ENCODE measurements around the gene MZT1. TPM values are rescaled to one million over a fixed set of nuclear protein-coding genes. Genes with fewer than 3 reads are reported as not detected.

The MZT1 gene
- total RNA-seq, 1 experiment from 2014 or later = 55.6 TPM

DNA sequence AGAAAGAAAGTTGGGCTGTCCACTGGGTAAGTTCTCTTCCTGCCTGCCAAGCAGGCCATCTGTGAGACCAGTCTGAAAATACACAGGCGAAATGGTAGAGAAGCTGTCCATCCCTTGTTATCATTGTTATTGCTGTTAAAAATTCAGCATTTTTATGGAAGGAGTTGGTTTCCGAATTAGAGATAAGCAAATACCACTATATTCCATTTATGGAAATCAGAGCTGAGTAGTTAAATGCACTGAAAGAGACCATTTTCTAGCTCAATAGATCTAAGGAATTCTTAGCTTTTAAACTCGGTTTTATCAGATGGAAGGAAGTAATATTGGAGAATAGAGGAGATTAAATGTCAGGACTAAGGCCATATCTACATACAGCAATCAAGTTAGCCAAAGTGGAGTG is 40.7 kb downstream of the MZT1 start:
- no peak for DNase-seq (ENCODE audit: low read depth)

DNA sequence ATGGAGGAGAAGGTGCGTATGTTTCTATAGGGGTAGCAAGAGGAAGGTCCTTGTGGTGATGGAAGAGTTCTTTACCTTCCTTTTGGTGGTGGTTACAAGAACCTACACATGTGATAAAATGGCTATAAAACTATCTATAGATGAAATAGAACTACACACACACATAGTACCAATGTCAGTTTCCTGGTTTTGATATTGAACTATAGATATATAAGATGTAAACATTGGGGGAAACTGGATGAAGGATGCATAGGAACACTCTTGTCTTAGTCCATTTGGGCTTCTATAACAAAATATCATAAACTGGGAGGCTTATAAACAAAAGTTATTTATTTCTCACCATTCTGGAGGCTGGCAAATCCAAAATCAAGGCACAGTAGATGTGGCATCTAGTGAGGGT is 47.1 kb downstream of the MZT1 start:
- no peak for DNase-seq (ENCODE audit: low read depth)

DNA sequence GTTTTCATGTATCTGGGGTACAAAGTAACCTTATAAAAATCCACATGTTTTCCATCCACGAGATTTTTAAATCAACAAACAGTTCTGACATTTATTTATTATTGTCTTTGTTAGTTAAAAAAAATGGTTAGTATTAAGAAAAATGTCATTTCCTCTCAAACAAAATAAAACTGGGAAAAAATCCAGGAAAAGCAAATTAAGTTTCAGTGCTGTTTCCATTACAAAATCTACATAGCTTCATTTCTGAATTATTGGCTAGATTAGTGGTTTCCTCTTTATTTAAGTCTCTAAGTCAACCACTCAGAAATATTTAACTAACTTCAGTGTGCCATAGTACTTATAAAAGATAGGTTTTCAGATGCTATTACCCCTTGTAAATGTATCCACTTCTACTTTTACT is 49.1 kb downstream of the MZT1 start:
- DNase-seq (ENCODE audit: low read depth) = no peak

DNA sequence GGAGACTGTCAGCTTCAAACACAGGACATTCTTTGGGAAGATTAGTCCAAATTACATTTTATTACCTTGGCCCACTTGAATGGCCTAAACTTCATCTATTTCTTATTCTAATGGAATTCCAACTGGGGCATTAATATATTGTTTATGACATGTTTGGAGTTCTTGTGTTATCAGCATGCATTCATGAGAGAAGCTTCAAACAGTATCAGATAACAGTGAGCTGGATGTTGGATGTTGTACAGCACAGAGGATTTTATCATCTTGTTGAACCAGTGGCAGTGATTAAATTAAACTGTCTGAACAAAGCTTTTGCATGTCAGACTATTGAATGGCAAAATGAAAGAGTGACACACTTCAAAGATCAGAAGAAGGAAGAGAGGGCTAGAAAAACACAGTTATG is 50.0 kb downstream of the MZT1 start:
- no peak for DNase-seq (ENCODE audit: low read depth)

DNA sequence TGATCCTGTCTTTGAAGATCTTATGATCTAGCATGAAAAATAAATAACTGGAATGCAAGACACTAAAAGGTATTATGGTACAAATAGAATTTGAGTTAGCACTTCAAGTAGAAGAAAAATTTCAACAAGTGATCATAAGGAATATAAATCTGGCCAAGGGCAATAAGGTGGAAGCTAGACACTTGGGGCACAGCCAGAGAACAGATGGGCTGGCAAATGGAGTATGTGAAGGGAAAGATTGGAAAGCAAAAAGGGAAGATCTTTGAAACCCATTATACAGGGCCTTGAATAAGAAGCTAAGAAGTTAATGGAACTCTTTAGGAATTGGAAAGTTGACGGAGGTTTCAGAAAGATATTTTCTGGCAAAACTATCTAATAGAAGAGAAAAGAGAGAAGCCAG is 61.0 kb downstream of the MZT1 start:
- no peak for DNase-seq (ENCODE audit: low read depth)

DNA sequence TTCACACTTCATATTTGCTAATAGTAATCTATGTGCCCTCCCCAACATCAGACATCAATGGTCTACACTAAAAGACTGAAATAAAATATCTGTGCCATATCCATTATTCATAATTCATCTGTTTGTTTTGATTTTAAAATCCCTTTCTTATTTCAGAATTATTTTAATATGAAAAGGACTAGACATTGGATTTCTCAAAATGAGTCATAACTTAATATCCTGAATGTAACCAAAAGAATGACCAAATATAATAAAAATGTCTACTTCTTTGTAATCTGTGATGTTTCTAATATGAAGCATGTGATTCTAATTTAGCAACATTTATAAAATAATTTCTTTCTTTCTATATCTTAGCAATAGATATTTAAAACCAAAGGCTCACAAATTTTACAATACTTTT is 64.9 kb downstream of the MZT1 start:
- peak; percentile 13 for DNase-seq (ENCODE audit: low read depth)

Other genes with a start within 250 kb of the MZT1 start
- gene BORA, start 294 bp upstream of the MZT1 start, total RNA-seq (2014; rRNA removed) = 22.2 and 22.7 TPM in 2 replicates
- gene DIS3, start 54.3 kb upstream of the MZT1 start, total RNA-seq (2014; rRNA removed) = 39.7 and 42.4 TPM in 2 replicates
- gene PIBF1, start 54.5 kb upstream of the MZT1 start, total RNA-seq (2014; rRNA removed) = 14.4 and 15.6 TPM in 2 replicates

Data from LHCN-M2 (cell line).